Psoas muscle (tissue), 8 donors: ENCODE results near the gene KIAA1671. TPM values are rescaled to one million over a fixed set of nuclear protein-coding genes. Genes with fewer than 3 reads are reported as not detected.

Experiments used
- ATAC-seq, 4 donors: fragments of 200-7000 bp; cut with Tn5 transposase; one replicate each; pipeline ENCODE4 v1.9.1; 2020; ENCODE audit warnings: moderate library complexity in 3 of 4, mild to moderate bottlenecking in 2 of 4
- DNase-seq, 2 donors: peaks; one replicate each; pipeline ENCODE4 v3.0.0-alpha.2; 2020
- H3K27ac ChIP-seq: fragments of 200-600 bp; one replicate; pipeline ENCODE4 v1.8.0; 2022
- H3K27me3 ChIP-seq, 3 donors: fragments of 200-600 bp in 1 of 3; one replicate each; pipeline versions ENCODE4 v1.6.1 to v1.8.0; 2013 to 2022; ENCODE audit warnings: low read length in 2 of 3, mild to moderate bottlenecking in 2 of 3, moderate library complexity in 1 of 3; ENCODE audit not compliant: insufficient read depth in 3 of 3
- H3K36me3 ChIP-seq, 2 donors: fragments of 200-600 bp in 1 of 2; one replicate each; pipeline versions ENCODE4 v1.6.1 to v1.8.0; 2013 to 2022; ENCODE audit warnings: low read depth in 1 of 2, mild to moderate bottlenecking in 1 of 2, moderate library complexity in 1 of 2; ENCODE audit not compliant: insufficient read depth in 1 of 2
- H3K4me1 ChIP-seq: fragments of 200-600 bp; one replicate; pipeline ENCODE4 v1.8.0; 2022
- H3K4me3 ChIP-seq: fragments of 200-600 bp; one replicate; pipeline ENCODE4 v1.8.0; 2022; ENCODE audit warnings: mild to moderate bottlenecking
- H3K9me3 ChIP-seq: fragments of 200-600 bp; one replicate; pipeline ENCODE4 v1.8.0; 2022
- CTCF ChIP-seq: fragments of 200-600 bp; IDR thresholded peaks from one replicate; pipeline ENCODE4 v1.8.0; 2022; ENCODE audit warnings: antibody characterized with exemption
- WGBS, 3 donors: extraction: QIAGEN DNeasy Blood & Tissue Kit; methylation state at CpG; one replicate each; pipeline versions ENCODE4 v1.1.6 to v1.1.7; 2013; 5-methylcytosine and 5-hydroxymethylcytosine counted together
- intact Hi-C, 2 donors: fragments of 100-400 bp; cut with DNase I; formaldehyde crosslinking; loops; one replicate each; pipeline versions ENCODE4 v1.11.0 to v1.14.2; 2022
- polyA plus RNA-seq, 3 donors: library from polyadenylated mRNA; stranded (reverse); fragments of 200-250 nt; gene quantifications; one replicate each; pipeline ENCODE4 v1.2.3, GENCODE V29; 2013
- total RNA-seq, 4 donors: library from RNA; stranded (reverse); fragmentation: NEBNext Ultra II Directional in 2 of 4; extraction: Animal tissue kit (Norgen Biotek cat#: 25700) in 2 of 4; gene quantifications; one replicate each; pipeline versions ENCODE4 v1.2.1 to v1.2.4, GENCODE V29; 2021 to 2023
- donor health status: healthy with polysubstance abuse.
- donor health status: DM: no; HTN: no; CAD: no; lungs with moderate emphysema.
- donor health status: Bipolar disorder and iron deficiency.
- donor health status: healthy.
- donor health status: DM: yes; HTN: yes; CAD: no.
- donor health status: DM: no; HTN: no; CAD: no.
- donor health status: DM: no; HTN: no; CAD: no.
- donor health status: DM: yes; HTN: yes; CAD: no.

The KIAA1671 gene
- total and polyA plus RNA-seq, 7 donors, result 1.9 to 56.9 (median 15.8) TPM

- 94 to 100% (median 95%) methylated on average over 4 of the region's 4 CpGs for WGBS, 3 donors
- Histone ChIP-seq H3K27ac (no peak overlapping the region), H3K36me3 (no peaks in the 10 kb centered on the region), H3K4me3 (no peak overlapping the region), H3K27me3 (no peaks in the 10 kb centered on the region), H3K9me3 (no peaks in the 10 kb centered on the region), H3K4me1 (no peaks in the 10 kb centered on the region)
- no peak for TF ChIP-seq CTCF
- intact Hi-C loops, result no loop called here
- ATAC-seq, result no peak
- DNase-seq, result no peak
Measured at GRCh38 chr22:25006354-25006753, 53.8 kb downstream of the KIAA1671 start.

GRCh38 chr22:25007444-25008106 lies 55.1 kb downstream of the KIAA1671 start:
- H3K4me3 ChIP-seq, result no peak overlapping the region
- no peaks in the 10 kb centered on the region for H3K36me3 ChIP-seq
- no peaks in the 10 kb centered on the region for H3K27me3 ChIP-seq
- intact Hi-C loops, result no loop called here
- no peaks in the 10 kb centered on the region for H3K9me3 ChIP-seq
- peaks cover under 1% of the 10 kb centered on the region for H3K4me1 ChIP-seq
- no peak overlapping the region for H3K27ac ChIP-seq
- DNase-seq (no peak), ATAC-seq (no peak)
- TF ChIP-seq CTCF, result no peak
- WGBS, 3 donors, result 66 to 83% (median 78%) methylated on average over 10 of the region's 10 CpGs

GRCh38 chr22:25008666-25009065 lies 56.1 kb downstream of the KIAA1671 start:
- TF ChIP-seq CTCF, result no peak
- H3K4me1 ChIP-seq, result peaks cover 5% of the 10 kb centered on the region
- no peaks in the 10 kb centered on the region for H3K27me3 ChIP-seq
- H3K36me3 ChIP-seq, result no peaks in the 10 kb centered on the region
- no peak overlapping the region for H3K4me3 ChIP-seq
- no peak overlapping the region for H3K27ac ChIP-seq
- DNase-seq (no peak), ATAC-seq (peak; percentile 75 to 96 (median 88))
- no peaks in the 10 kb centered on the region for H3K9me3 ChIP-seq
- intact Hi-C loops, result no loop called here
- WGBS, 3 donors, result 23 to 45% (median 41%) methylated on average over 2 of the region's 2 CpGs

GRCh38 chr22:25012741-25013143 lies 60.2 kb downstream of the KIAA1671 start:
- ATAC-seq, result no peak
- Histone ChIP-seq H3K4me1 (peaks cover 5% of the 10 kb centered on the region), H3K36me3 (no peaks in the 10 kb centered on the region), H3K9me3 (no peaks in the 10 kb centered on the region), H3K27me3 (no peaks in the 10 kb centered on the region), H3K27ac (no peak overlapping the region), H3K4me3 (no peak overlapping the region)
- DNase-seq, result no peak
- 51 to 61% (median 53%) methylated on average over 2 of the region's 2 CpGs for WGBS, 3 donors
- intact Hi-C loops, result no loop called here
- no peak for TF ChIP-seq CTCF

- Histone ChIP-seq H3K36me3 (no peaks in the 10 kb centered on the region), H3K9me3 (no peaks in the 10 kb centered on the region), H3K4me3 (no peak overlapping the region), H3K27me3 (no peaks in the 10 kb centered on the region), H3K27ac (no peak overlapping the region), H3K4me1 (peaks cover 5% of the 10 kb centered on the region)
- TF ChIP-seq CTCF, result no peak
- DNase-seq (no peak), ATAC-seq (no peak)
- intact Hi-C loops, result no loop called here
- WGBS, 3 donors, result 67 to 72% (median 69%) methylated on average over 1 of the region's 1 CpG
Measured at GRCh38 chr22:25013607-25014006, 61.1 kb downstream of the KIAA1671 start.
